K562 (cell line): Measurements from ENCODE around the gene SH3RF1. TPM values are rescaled to one million over a fixed set of nuclear protein-coding genes. Genes with fewer than 3 reads are reported as not detected.

Experiments
- ATAC-seq: fragments of 200-7000 bp; cut with Tn5 transposase; 3 replicates; pipeline ENCODE4 v1.9.1; 2020; ENCODE audit warnings: moderate library complexity
- BruUV-seq: library from RNA; stranded (reverse); fragments of 400-500 nt; replicated peaks from 2 replicates; lab custom pipeline; 2021; lab: Mats Ljungman, UMichigan
- CTCF ChIA-PET: fragments of 300-600 bp; formaldehyde crosslinking; extraction: SDS; loops from one replicate; lab custom pipeline; 2021; ENCODE audit warnings: low intra/inter-chr PET ratio; lab: Yijun Ruan, JAX
- POLR2A ChIA-PET: fragments of 300-600, 350-650 bp; sonication (Branson Sonifier 250); formaldehyde crosslinking; extraction: SDS; loops from one replicate; lab custom pipeline; 2021; ENCODE audit warnings: antibody characterized with exemption, inconsistent platforms; lab: Yijun Ruan, JAX
- DNase-seq, 4 experiments: peaks; one replicate each; pipeline versions ENCODE4 v3.0.0 to v3.0.0-alpha.2; 2011 to 2018; ENCODE audit warnings: low spot score in 3 of 4, mixed read lengths in 3 of 4; ENCODE audit errors: extremely low read depth in 1 of 4
- FAIRE-seq: peaks from 2 replicates; lab custom pipeline; 2011; peaks lifted over from hg19 to GRCh38; lab: Jason Lieb, UNC
- H2AFZ ChIP-seq: 2 replicates; pipeline ENCODE4 v1.6.0; 2011; ENCODE audit warnings: low read depth, low read length, control low read depth, inconsistent platforms
- H3K27ac ChIP-seq: fragments of 200-600 bp; 3 replicates; pipeline ENCODE4 v1.8.0; 2011; ENCODE audit warnings: low read depth, mild to moderate bottlenecking, control low read depth, inconsistent platforms, low read length, moderate library complexity, mixed read lengths; ENCODE audit errors: extremely low read depth
- H3K27me3 ChIP-seq, 2 experiments: fragments of 300-600 bp in 1 of 2; 2 replicates in 1 of 2; 3 replicates in 1 of 2; pipeline versions ENCODE4 v1.6.0 to v1.8.0; 2011; ENCODE audit warnings: inconsistent platforms in 2 of 2, low read length in 2 of 2, mild to moderate bottlenecking in 1 of 2, mixed read lengths in 1 of 2, moderate library complexity in 1 of 2; ENCODE audit not compliant: control insufficient read depth in 2 of 2, insufficient read depth in 2 of 2
- H3K36me3 ChIP-seq: fragments of 300-600 bp; 3 replicates; pipeline ENCODE4 v1.8.0; 2011; ENCODE audit warnings: mild to moderate bottlenecking, low read length, inconsistent platforms; ENCODE audit not compliant: control insufficient read depth, insufficient read depth
- H3K4me1 ChIP-seq, 2 experiments: fragments of 200-600 bp in 1 of 2; replicated peaks in 1 of 2; 2 replicates in 1 of 2; 3 replicates in 1 of 2; pipeline versions ENCODE4 v1.5.1 to v1.8.0; 2011; ENCODE audit warnings: inconsistent platforms in 2 of 2, low read length in 2 of 2, mild to moderate bottlenecking in 1 of 2, mixed read lengths in 1 of 2, moderate library complexity in 1 of 2; ENCODE audit not compliant: control insufficient read depth in 2 of 2, insufficient read depth in 2 of 2
- H3K4me2 ChIP-seq: 2 replicates; pipeline ENCODE4 v1.6.1; 2011; ENCODE audit warnings: low read length, control low read depth, inconsistent platforms, mixed read lengths; ENCODE audit not compliant: insufficient read depth
- H3K4me3 ChIP-seq: fragments of 200-600 bp; sonication (generic), shearing (Covaris generic); 2 replicates; pipeline ENCODE4 v1.5.1; 2016; ENCODE audit warnings: control low read depth, inconsistent platforms
- H3K79me2 ChIP-seq: fragments of 200-600 bp; 3 replicates; pipeline ENCODE4 v1.8.0; 2011; ENCODE audit warnings: low read length, inconsistent platforms; ENCODE audit not compliant: control insufficient read depth, insufficient read depth
- H3K9ac ChIP-seq, 2 experiments: 2 replicates each; pipeline versions ENCODE4 v1.6.0 to v1.6.1; 2011; ENCODE audit warnings: low read depth in 2 of 2, low read length in 2 of 2, control low read depth in 1 of 2, inconsistent platforms in 1 of 2, mild to moderate bottlenecking in 1 of 2, mixed read lengths in 1 of 2; ENCODE audit not compliant: insufficient read depth in 1 of 2
- H3K9me1 ChIP-seq: one replicate; pipeline ENCODE4 v1.6.0; 2011; ENCODE audit warnings: inconsistent platforms, mild to moderate bottlenecking, low read length, moderate library complexity; ENCODE audit not compliant: control insufficient read depth, insufficient read depth
- H3K9me3 ChIP-seq: replicated peaks from 2 replicates; pipeline ENCODE4 v1.5.1; 2011; ENCODE audit warnings: low read depth, low read length, inconsistent platforms; ENCODE audit not compliant: control insufficient read depth, insufficient read depth
- H4K20me1 ChIP-seq: replicated peaks from 2 replicates; pipeline ENCODE4 v1.6.1; 2011; ENCODE audit warnings: low read length, inconsistent platforms, mixed read lengths; ENCODE audit not compliant: control insufficient read depth, insufficient read depth
- ESRRB ChIP-seq: fragments of 250-450 bp; sonication (Bioruptor Pico); IDR thresholded peaks from 2 replicates; pipeline ENCODE4 v1.5.0; 2020; ENCODE audit warnings: mild to moderate bottlenecking, moderate library complexity, borderline replicate concordance
- FOXP1 ChIP-seq: sonication (generic); formaldehyde crosslinking; IDR thresholded peaks from 2 replicates; pipeline ENCODE4 v1.8.0; 2022; ENCODE audit warnings: mild to moderate bottlenecking, missing genetic modification reagents
- MTA3 ChIP-seq: fragments of 450-650 bp; formaldehyde crosslinking; IDR thresholded peaks from 2 replicates; pipeline ENCODE4 v1.6.1; 2017; ENCODE audit warnings: mild to moderate bottlenecking, borderline replicate concordance
- PHF20 ChIP-seq: fragments of 450-650 bp; IDR thresholded peaks from 2 replicates; pipeline ENCODE4 v1.6.1; 2018; ENCODE audit not compliant: partially characterized antibody
- PHF8 ChIP-seq: fragments of 200-600 bp; sonication (generic); IDR thresholded peaks from 2 replicates; pipeline ENCODE4 v1.6.1; 2012; ENCODE audit warnings: mixed run types, mild to moderate bottlenecking, inconsistent platforms, low read length, moderate library complexity, borderline replicate concordance
- POLR3A ChIP-seq: IDR thresholded peaks from 2 replicates; pipeline ENCODE4 v1.6.1; 2011; ENCODE audit warnings: borderline replicate concordance, mild to moderate bottlenecking, moderate library complexity; ENCODE audit not compliant: insufficient read length, insufficient read depth; ENCODE audit errors: extremely low read depth
- ZNF239 ChIP-seq: fragments of 250-450 bp; sonication (Bioruptor Pico); IDR thresholded peaks from 2 replicates; pipeline ENCODE4 v1.4.0; 2020; ENCODE audit warnings: mild to moderate bottlenecking
- WGBS: fragments of 100-300 bp; shearing (Covaris generic); methylation state at CpG from one replicate; pipeline ENCODE4 v1.1.6; 2016; ENCODE audit warnings: low coverage, mixed read lengths; ENCODE audit not compliant: insufficient coverage; ENCODE audit errors: missing lambda C conversion rate; 5-methylcytosine and 5-hydroxymethylcytosine counted together
- in situ Hi-C: fragments of 300-500 bp; cut with MboI; formaldehyde crosslinking; loops from 4 replicates; pipeline ENCODE4 v1.15.0; 2018; ENCODE audit warnings: inconsistent platforms, mixed read lengths
- intact Hi-C: fragments of 100-400 bp; cut with micrococcal nuclease; formaldehyde crosslinking; loops from 2 replicates; pipeline ENCODE4 v1.14.2; 2022
- polyA plus RNA-seq, 8 experiments: library from polyadenylated mRNA; depleted of rRNA in 4 of 8; stranded (reverse) in 5 of 8; unstranded in 3 of 8; fragments of >200 nt; fragmentation: Nextera tagmentation in 2 of 8; fragmentation: Illumina TruSeq in 1 of 8; extraction: Ambion mirVana in 2 of 8; extraction: Trizol in 1 of 8; gene quantifications; 2 replicates each; pipeline versions ENCODE4 v1.2.1 to v1.2.3, GENCODE V29; 2011 to 2014; ENCODE audit warnings: inconsistent platforms in 1 of 8, missing spikeins in 1 of 8
- total RNA-seq, 7 experiments: library from RNA; depleted of rRNA in 6 of 7; stranded (reverse); fragments of >200 nt in 6 of 7; fragmentation: Illumina TruSeq in 2 of 7; extraction: Trizol in 2 of 7; gene quantifications; 2 replicates each; pipeline versions ENCODE4 v1.2.1 to v1.2.3, GENCODE V29; 2011 to 2021; ENCODE audit warnings: low replicate concordance in 1 of 7
- TF ChIP-seq, protein P1 (sequence below): fragments of 450-650 bp; IDR thresholded peaks from 2 replicates; pipeline ENCODE4 v1.6.1; 2016
- TF ChIP-seq, protein P2 (sequence below), 2 experiments: IDR thresholded peaks; 2 replicates each; pipeline ENCODE4 v1.6.1; 2011; ENCODE audit warnings: borderline replicate concordance in 1 of 2, control low read depth in 1 of 2, low read depth in 1 of 2, low read length in 1 of 2, mild to moderate bottlenecking in 1 of 2, mixed read lengths in 1 of 2, moderate library complexity in 1 of 2; ENCODE audit not compliant: insufficient read depth in 1 of 2, insufficient read length in 1 of 2, poor library complexity in 1 of 2, severe bottlenecking in 1 of 2; ENCODE audit errors: extremely low read depth in 1 of 2
- TF ChIP-seq, protein P3 (sequence below): fragments of 250-450 bp; sonication (Bioruptor Pico); IDR thresholded peaks from 2 replicates; pipeline ENCODE4 v1.8.0; 2021; ENCODE audit warnings: borderline replicate concordance, mild to moderate bottlenecking, moderate library complexity; ENCODE audit not compliant: poor library complexity, severe bottlenecking
- TF ChIP-seq, protein P4 (sequence below), 2 experiments: fragments of 450-650 bp in 1 of 2; IDR thresholded peaks; 2 replicates each; pipeline ENCODE4 v1.6.1; 2011 to 2017; ENCODE audit warnings: low read depth in 2 of 2, antibody characterized with exemption in 1 of 2, borderline replicate concordance in 1 of 2, low read length in 1 of 2, mild to moderate bottlenecking in 1 of 2, mixed read lengths in 1 of 2; ENCODE audit not compliant: control insufficient read depth in 1 of 2

The SH3RF1 gene
- total and polyA plus RNA-seq, 9 of the 15 experiments (the other 6 are each of a cell fraction or from before 2014, with no cell fraction given): 0.04 to 0.16 (median 0.11) TPM; not detected in 6

DNA sequence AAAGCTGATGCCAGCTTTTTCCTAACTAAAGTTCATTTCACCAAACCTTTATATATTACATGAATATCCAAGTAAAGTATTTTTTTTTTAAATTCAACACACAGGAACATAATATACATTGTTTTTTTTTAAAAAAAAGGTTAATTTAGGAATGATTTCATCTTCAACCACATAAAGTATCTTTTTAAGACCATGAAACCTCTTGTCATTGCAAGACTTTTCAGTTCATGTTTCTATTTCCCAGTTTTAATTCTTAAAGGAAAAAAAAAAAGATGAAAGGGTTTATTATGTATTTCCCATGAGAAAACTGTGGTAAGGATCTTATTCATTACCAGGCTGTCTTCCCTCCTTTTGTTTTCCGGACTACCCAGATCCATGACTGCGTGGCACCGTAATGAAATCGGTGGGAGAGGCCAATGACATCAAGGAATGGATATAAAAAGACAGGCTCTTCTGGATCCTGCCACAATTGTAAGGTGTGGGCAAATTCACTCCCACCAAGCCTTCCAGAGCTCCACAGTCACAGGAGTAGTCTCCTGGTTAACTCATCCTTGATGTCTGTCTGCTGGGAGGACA, 176.0 kb downstream of the SH3RF1 start:
- H3K4me3 ChIP-seq: no peak overlapping the region
- no peaks in the 10 kb centered on the region; a peak in 1 of 5 replicates for H3K4me1 ChIP-seq
- FAIRE-seq (no peak), DNase-seq (no peak), ATAC-seq (no peak)
- 1% methylated on average over 4 of the region's 4 CpGs for WGBS
- H3K9me1 ChIP-seq: no peaks in the 10 kb centered on the region
- in situ Hi-C loops: no loop called here
- H3K27ac ChIP-seq: no peak overlapping the region
- H3K79me2 ChIP-seq: no peaks in the 10 kb centered on the region
- no TSS peak for BruUV-seq
- no peaks in the 10 kb centered on the region for H3K36me3 ChIP-seq
- H4K20me1 ChIP-seq: no peaks in the 10 kb centered on the region
- intact Hi-C loops: no loop called here
- CTCF ChIA-PET: no interaction called here
- POLR2A ChIA-PET: interaction anchor here (1.1 kb wide), 1 partner anchor 10 kb away, joined by 3 read pairs; no protein-coding TSS in a partner anchor
- no peak overlapping the region for H3K4me2 ChIP-seq
- 0 out of 2 replicates have a peak, but pooled peaks cover 2% of the 10 kb centered on the region for H3K9me3 ChIP-seq
- H2AFZ ChIP-seq: no peak overlapping the region
- no peaks in the 10 kb centered on the region for H3K27me3 ChIP-seq
- H3K9ac ChIP-seq: no peak overlapping the region
- TF ChIP-seq PHF20: no peak
- TF ChIP-seq ESRRB (CRISPR knock-in tag): no peak
- TF ChIP-seq, protein P1, sequence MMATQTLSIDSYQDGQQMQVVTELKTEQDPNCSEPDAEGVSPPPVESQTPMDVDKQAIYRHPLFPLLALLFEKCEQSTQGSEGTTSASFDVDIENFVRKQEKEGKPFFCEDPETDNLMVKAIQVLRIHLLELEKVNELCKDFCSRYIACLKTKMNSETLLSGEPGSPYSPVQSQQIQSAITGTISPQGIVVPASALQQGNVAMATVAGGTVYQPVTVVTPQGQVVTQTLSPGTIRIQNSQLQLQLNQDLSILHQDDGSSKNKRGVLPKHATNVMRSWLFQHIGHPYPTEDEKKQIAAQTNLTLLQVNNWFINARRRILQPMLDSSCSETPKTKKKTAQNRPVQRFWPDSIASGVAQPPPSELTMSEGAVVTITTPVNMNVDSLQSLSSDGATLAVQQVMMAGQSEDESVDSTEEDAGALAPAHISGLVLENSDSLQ: no peak
- TF ChIP-seq, protein P2, sequence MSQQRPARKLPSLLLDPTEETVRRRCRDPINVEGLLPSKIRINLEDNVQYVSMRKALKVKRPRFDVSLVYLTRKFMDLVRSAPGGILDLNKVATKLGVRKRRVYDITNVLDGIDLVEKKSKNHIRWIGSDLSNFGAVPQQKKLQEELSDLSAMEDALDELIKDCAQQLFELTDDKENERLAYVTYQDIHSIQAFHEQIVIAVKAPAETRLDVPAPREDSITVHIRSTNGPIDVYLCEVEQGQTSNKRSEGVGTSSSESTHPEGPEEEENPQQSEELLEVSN (IDR thresholded peaks at IDR 0.05; ENCODE audit: borderline replicate concordance in 1 of 2, extremely low read depth in 1 of 2, insufficient read depth in 1 of 2, insufficient read length in 1 of 2, low read depth in 1 of 2, low read length in 1 of 2, poor library complexity in 1 of 2, severe bottlenecking in 1 of 2): no peak
- no peak for TF ChIP-seq POLR3A
- TF ChIP-seq ZNF239: no peak
- no peak for TF ChIP-seq MTA3
- no peak for TF ChIP-seq PHF8
- TF ChIP-seq, protein P3, sequence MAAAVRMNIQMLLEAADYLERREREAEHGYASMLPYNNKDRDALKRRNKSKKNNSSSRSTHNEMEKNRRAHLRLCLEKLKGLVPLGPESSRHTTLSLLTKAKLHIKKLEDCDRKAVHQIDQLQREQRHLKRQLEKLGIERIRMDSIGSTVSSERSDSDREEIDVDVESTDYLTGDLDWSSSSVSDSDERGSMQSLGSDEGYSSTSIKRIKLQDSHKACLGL (CRISPR knock-in tag): no peak
- TF ChIP-seq FOXP1 (CRISPR knock-in tag): no peak
- TF ChIP-seq, protein P4, sequence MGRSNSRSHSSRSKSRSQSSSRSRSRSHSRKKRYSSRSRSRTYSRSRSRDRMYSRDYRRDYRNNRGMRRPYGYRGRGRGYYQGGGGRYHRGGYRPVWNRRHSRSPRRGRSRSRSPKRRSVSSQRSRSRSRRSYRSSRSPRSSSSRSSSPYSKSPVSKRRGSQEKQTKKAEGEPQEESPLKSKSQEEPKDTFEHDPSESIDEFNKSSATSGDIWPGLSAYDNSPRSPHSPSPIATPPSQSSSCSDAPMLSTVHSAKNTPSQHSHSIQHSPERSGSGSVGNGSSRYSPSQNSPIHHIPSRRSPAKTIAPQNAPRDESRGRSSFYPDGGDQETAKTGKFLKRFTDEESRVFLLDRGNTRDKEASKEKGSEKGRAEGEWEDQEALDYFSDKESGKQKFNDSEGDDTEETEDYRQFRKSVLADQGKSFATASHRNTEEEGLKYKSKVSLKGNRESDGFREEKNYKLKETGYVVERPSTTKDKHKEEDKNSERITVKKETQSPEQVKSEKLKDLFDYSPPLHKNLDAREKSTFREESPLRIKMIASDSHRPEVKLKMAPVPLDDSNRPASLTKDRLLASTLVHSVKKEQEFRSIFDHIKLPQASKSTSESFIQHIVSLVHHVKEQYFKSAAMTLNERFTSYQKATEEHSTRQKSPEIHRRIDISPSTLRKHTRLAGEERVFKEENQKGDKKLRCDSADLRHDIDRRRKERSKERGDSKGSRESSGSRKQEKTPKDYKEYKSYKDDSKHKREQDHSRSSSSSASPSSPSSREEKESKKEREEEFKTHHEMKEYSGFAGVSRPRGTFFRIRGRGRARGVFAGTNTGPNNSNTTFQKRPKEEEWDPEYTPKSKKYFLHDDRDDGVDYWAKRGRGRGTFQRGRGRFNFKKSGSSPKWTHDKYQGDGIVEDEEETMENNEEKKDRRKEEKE (IDR thresholded peaks at IDR 0.05; ENCODE audit: borderline replicate concordance in 1 of 2, control insufficient read depth in 1 of 2, low read depth in 2 of 2, low read length in 1 of 2): no peak
